HG02763 (cell line): Measurements from ENCODE around the gene PARVA.
"Not testable (repeated sequence)": the region's sequence is repeated elsewhere in the genome, so short reads cannot be mapped to it uniquely, and the experiment has no call there.

Experiments used
- ATAC-seq: cut with Tn5 transposase; IDR thresholded peaks from one replicate; pipeline ENCODE4 v1.9.1; 2021; ENCODE audit warnings: mild to moderate bottlenecking, moderate library complexity; ENCODE audit not compliant: unreplicated experiment

PARVA gene

DNA sequence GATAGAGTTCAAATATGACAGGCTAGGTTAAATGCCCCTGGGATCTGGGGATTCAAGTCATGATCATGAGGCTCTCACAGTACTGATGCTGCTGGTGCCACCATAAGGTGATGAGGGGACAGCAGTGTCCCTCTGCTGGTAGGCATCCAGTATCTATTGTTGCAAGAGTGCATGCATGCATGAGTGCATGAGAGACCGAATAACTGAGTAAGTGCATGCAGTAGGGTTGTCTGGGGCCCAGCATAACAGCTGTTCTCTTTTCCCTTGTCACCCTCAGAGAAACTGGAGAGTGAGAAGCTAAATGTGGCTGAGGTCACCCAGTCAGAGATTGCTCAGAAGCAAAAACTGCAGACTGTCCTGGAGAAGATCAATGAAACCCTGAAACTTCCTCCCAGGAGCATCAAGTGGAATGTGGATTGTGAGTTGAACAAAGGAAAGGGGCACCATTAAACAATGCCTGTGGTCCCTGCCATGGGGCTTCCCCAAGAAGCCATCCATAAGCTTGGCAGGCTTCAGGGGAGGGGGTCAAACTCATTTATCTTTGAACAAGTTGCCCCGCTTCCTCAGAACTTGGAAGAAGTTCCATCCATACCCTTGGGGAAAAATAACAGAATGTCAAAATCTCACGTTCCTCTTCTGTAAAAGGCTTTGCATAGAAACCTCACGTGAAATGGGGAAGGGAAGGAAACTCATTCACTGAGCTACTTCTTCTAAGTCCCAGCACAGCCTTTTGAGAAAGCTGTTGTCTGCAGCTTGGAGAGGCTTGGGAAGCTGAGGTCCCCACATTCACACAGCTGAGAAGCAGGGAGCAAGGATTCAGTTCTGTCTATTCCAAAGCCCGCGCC, 119.0 kb downstream of the PARVA start:
- no peak for ATAC-seq

DNA sequence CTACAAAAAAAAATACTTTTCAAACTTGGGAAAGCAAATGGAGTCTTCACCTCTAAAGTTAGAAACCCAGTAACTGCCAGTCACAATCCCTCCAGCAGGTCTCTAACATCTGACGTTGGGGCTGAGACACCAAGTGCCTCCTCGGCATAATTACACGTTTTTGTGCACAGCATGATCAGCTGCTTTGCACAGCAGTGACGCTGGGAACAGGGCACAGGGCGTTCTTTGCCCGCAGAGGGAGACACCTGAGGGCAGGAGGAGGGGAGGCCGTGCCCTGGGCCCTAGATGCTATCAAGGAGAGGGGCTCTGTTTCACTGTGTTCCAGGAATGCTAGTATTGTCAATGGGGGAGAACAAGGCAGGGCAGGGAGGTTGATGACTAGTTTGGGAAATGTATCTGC, 120.1 kb downstream of the PARVA start:
- ATAC-seq, result no peak

DNA sequence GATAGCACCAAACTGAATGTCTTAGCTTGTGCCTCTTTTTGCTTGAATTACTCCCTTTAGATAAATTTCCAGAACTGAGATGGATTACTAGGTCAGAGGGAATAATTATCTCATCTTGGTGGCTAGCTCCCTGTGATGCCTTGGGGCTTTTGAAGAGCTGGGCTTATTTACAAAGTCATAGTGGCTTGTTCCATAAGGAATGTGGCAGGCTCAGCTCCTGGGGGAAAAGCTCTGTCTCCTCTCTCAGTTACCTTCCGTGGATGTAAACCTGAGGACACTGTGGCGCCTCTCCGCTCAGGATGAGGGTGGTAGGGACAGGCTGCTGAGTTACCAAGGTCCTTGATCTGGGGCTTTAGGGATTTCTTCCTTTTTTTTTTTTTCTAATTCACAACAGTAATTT, 121.7 kb downstream of the PARVA start:
- ATAC-seq, result no peak

DNA sequence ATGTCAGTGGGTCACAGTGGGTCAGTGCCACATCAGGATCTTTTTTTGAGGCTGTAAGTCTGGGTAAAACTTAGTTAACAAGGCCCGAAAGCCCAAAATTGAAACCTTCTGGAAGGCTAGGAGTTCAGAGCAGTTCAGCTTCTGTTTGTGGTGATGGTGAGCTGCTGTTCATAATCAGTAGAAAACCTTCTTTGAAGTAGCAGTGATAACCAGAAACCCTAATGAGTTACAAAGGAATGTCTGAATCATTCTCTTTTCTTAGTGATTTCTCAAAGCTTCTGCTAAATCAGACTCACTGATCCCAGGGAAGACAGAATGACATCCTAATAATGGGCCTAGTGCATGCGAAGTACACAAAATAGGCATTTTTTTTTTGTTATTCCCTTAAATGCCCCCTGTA, 124.7 kb downstream of the PARVA start:
- ATAC-seq, result no peak

DNA sequence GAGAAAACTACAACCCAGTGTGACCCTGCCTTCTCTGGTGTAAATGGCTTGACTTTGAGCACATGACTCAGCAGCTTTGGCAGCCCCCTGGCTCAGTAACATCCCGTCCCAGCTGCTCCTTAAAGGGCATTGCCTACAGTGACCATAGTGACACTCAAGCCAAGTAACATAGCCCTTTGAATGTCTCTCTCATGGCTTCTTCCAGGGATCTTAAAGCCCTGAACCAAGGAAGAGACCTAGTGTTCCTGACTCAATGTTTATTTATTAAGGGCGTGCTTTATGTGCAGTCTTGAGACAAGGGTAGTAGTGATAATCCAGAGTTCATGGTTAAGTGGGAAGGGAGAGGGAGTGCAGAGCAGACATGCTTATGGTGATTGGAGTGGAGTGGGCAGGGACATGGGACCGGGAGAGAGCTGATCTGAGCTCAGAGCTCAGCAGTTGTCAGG, 125.7 kb downstream of the PARVA start:
- no peak for ATAC-seq

DNA sequence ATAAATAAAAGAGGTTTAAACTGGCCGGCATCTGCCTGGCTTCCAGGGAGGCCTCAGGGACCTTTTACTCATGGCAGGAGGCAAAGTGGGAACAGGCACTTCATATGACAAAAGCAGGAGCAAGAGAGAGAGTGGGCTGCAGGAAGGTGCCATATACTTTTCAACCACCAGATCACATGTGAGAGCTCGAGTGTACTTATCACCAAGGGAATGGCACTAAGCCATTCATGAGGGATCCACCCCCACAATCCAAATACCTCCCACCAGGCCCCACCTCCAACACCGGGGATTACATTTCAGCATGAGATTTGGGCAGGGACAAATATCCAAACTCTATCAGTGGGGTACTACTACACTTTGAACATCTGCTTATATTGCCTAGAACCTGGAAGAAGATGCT, 126.5 kb downstream of the PARVA start:
- no peak for ATAC-seq

DNA sequence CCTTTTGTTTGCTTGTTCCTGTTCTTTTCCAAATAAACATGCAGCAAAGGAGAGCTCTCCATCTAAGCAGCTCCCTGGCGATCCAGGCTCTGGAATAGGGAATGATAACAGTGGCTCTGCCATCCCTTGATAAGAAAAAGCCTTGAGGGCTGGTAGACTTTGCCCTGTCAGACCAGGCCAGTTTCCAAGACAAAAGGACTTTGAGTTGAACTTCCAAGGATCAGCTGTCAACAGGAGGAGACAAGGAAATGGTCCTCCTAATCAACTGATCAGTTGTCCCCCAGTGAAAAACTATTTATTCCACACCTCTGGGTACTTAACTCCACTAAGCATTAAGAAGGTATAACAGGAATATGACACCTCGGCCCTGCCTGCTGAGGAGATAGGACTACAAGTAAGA, 127.8 kb downstream of the PARVA start:
- ATAC-seq, result no peak

DNA sequence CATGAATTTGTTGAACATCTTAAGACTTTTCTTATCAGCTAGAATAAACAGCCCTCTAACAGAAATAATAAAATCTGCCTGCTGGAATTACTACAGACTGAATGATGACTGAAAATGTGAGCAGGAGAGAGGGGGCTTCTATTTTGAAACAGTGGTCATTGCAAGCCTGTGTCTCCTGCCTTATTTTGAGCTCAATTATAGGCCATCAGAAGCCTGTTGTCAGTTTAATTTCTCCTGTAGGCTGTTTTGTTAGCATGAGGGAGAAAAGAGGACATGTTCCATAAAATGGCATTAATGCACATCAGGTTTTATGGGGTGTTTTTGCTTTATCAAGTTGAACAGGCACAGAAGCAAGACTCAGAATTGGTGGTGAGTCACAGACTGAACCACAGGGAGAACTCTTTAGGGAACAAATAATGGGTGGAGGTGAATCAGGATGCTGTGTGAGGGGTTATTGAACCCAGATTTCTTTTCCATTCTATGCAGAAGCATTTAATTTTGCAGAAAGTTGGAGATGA, 129.1 kb downstream of the PARVA start:
- ATAC-seq, result no peak

DNA sequence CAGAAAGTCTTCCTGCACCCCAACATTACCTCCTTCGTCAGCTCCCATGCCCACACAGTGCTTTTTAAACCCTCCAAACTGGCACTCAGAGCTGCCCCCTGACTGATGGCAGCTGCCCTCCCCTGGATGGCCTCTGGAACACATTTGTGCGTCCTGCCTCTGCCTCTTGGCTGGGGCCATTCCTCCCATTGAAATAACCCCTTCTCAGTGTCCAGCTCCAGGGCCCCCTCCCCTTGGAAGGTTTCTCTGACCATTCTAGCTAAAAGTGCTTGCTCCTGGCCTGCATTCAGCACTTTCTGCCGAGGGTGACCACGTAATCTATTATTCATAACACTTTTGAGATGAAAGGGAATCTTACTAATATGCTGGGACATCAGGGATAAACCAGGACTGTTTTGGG, 130.0 kb downstream of the PARVA start:
- no peak for ATAC-seq

DNA sequence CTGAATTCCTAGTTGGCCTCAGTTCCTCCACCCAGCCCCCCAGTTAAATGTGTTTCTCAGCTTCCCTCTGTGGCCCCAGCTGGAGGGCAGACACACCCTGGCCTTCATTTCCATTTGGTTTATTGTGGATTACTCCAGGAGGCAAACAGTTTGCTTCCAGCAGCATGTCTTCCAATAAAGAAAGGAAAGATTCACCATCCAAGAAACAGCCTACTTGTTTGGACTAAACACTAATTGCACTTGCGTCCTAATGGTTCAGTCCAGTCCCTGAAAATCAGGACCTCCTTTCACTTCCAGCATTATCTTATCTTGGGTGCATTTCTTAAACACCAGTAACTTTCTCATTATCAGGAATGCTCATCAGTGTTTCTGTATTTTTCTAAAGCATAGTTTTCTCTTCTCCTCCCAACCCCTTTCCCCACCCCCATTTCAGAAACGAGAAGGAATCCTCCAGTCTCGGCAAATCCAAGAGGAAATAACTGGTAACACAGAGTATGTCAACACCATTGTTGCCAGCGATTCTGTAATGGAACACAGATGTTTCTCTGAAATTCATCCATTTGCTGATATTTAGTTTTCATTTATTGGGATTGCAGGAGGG, 130.9 kb downstream of the PARVA start:
- ATAC-seq, result no peak

DNA sequence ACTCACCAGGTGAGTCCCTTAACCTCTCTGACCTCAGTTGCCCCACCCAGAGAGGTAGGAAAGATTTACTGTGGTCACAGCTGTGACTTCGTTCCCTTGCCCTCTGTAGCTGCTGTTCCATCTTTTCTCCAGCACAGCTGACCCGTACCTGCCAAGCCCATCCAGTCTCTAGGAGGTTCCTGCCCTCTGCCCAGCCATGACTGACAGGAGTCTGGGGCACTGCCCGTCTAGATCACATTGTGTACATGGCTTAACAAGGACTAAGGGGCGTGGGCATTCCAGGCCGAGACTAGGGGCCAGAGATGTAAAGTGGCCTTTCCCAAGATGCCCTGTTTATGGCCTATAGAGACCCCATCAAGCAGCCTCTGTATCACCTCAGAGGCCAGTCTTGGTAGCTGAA, 132.0 kb downstream of the PARVA start:
- no peak for ATAC-seq

DNA sequence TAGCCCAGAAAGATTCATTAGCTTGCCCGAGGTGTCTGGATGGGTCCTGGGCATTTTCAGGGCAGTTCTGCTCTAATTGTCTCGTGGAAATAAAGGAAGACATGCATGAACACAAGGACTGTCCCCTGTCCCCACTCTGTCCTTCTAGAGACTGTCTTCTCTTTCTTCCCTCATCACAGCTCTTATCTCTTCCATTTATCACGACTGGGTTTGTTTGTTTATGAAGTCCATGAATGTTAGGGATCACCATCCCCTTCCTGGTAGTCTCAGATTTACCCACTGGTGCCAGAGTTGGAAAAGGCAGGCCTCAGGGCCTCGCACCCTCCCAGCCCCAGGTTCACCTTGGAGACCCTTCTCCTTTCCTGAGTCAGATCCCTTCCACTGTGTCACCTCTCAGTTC, 134.8 kb downstream of the PARVA start:
- ATAC-seq, result no peak

DNA sequence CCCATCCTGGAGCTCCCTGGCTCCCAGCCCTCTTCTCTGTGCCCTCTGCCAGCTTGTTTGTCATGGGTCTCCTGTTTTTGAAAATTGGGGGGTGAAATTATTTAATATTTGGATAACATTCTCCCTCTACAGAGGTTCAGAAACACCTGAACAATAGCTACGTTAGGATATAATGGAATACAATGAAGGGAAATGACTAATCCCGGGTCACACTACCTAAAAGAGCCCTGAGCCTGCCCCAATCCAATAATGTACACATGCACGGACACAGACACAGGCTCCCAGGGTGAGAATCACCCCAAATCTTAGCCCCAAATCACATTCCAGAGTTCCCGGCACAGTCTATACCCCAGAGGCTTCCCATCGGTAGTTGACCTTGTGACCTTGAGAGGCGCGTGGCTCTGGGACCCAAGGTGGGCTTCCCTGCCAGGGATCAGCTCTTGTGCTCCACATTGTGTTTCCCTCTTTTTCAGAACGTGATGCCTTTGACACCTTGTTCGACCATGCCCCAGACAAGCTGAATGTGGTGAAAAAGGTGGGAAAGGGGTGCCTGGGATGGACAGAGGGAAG, 135.5 kb downstream of the PARVA start:
- no peak for ATAC-seq

DNA sequence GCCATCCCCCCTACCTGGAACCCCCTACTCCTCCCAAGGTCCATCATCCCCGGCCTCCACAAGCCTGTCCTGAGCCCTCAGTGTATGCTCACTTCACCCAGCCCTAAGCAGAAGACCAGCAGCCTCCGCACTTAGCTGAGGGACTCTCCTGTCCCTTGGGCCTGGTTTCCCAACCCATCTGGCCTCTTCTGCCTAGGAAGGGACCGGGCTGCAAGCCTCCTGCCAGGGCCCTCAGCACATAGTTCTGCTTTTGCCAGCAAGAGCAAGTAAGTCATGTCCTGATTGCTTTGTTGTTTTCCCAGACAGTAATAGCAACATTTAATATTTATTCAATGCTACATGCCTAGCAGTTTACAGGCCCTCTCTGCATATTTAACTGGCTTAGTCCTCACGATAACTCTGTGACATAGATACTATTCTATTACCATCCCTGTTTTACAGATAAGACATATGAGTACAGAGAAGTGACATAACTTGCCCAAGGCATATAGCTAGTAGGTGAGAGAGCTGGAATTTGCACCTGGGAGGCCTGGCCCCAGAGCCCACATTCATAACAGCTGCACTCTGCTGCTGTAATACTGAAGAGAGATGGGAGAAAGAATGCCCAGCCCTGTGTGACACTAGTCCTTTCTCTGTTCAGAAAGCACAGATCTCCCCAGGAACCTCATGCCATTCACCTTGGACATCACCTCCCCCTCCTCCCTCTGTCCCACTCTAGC, 139.2 kb downstream of the PARVA start:
- no peak for ATAC-seq

DNA sequence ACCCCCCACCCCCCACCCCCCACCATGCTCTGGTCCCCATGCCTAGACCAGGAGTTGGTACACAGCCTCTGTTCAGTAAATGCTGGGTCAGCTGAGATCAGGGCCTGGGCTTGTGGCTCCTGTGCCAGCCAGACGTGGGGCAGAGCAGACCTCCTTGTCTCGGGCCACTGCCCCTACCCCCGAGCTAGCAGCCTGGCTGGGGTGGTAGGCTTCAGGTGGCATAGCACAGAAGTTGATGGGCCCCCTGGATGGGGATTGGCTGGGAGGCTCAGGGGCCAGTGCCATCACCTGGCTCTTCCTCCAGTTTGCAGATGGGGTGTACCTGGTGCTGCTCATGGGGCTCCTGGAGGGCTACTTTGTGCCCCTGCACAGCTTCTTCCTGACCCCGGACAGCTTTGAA, 139.9 kb downstream of the PARVA start:
- ATAC-seq, result no peak

DNA sequence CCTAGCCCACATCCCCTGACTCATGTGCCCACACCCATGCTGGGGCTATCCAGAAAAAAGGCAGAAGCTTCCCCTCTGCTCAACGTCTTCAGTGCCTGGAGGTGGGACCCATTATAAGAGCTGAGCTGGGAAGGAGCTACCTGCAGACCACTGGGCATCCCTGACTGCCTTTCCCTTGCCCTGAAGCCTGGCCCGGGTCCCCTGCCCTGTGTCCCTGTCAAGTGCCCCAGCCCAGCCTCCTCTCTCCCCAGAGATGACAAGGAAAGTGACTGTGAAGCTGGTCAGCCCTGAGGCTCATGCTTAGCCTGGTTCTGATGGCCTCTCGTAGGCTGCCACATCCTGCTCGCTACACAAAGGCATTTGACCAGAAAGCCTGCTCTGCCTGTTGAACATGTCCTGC, 140.4 kb downstream of the PARVA start:
- ATAC-seq, result no peak

DNA sequence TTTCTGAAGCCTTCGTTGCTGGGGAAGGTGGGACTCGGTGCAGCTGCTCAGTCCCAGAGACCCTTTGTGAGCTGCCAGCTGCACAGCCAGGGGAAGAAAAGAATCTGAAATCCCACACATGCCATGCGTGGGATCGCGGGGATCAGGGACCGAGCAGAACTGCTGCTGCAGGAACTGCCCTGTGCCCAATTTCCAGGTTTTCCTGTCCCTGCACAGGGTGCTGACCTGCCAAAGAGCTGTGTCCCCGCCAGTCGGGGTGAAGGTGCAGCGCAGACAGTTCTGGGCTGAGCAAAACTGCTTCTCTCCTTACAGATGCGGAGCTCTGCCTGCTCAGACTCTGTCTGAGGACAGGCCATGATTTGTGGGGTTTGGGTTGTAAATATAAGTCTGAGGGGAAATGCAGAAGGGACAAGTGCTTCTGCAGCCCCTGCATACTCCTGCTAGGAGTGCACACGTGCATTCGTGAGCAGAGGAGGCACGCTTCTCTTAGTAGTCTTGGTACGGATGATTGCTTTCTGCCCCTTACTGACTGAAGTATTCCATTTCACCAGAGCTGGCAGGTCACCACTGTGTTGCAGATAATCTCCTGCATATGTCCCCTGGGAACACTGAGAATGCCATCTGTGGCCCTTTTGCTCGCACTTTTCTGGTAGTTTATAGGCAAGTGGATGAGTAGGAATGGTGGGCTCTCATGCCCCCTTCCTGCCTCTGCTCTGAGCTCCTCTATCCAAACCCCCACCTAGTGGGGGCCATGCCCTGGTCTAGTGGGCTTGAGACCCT, 141.4 kb downstream of the PARVA start:
- ATAC-seq, result no peak

DNA sequence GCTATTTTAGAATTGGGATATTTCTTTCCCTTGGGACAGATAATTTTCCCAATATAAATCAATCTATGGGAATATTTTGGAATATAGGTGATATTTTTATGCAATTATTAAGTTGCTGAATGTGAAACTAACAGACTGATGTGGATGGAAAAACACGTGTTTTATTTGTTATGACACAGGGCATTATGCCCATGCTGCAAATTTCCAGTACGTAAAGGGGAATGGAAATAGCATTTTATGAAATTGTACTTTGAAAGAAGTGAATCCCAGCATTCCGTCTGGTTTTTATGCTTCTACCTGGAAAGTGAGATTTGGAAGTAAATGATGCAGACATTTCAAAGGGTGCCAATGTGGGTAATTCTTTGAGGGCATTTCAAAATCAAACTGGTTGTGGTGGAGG, 142.7 kb downstream of the PARVA start:
- ATAC-seq, result no peak

DNA sequence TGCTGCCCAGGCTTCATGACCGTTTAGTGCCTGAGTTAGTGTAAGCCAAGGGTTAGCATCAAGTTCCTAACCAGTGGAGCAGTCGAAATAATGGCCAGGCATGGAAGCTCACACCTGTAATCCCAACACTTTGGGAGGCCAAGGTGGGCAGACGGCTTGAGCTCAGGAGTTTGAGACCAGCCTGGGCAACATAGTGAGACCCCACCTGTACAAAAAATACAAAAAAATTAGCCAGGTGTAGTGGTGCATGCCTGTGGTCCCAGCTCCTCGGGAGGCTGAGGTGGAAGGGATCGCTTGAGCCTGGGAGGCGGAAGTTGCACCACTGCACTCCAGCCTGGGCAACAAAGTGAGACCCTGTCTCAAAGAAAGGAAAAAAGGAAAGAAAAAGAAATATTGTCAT, 143.2 kb downstream of the PARVA start:
- ATAC-seq, result not testable (repeated sequence)

DNA sequence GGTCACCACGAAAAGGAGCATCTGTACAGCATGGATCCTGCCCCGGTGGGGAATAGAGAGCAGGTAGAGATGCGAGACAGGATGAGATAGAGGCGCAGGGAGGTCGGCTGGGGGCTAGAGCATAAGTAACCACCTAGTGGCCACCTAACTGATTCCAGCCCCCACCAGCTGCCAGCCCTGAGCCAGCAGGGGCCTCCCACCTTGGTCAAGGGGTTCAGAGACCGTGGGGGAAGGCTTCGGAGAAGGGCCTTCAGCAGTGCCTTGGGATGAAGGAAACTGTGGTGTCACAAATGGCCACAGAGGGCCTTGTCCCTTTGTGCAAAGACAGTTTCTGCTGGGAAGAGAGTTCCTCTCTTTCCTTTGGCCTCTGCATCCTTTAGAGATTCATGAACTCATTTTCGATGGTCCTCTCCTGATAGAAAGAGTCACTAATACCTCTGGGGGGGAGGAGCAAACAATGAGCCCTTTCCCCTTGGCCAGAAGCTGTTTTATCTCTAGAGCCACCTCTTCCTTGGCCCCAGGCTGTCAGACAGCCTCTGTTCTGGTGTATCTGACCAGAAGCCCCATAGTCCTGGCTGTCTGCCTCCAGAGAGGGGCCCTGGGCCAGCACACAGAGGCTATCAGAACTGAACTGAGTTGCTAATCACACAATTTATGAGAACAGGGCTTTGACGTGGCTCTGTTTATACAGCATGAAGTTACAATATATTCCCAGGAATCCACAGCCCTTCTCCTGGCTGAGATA, 146.0 kb downstream of the PARVA start:
- ATAC-seq, result no peak
